IMR-90 (cell line): ENCODE measurements around the gene CADM3. TPM values are rescaled to one million over a fixed set of nuclear protein-coding genes. Genes with fewer than 3 reads are reported as not detected.

Experiments used
- ATAC-seq: fragments of 200-7000 bp; cut with Tn5 transposase; 2 replicates; pipeline ENCODE4 v1.9.1; 2020; ENCODE audit warnings: low read depth, mild to moderate bottlenecking, moderate library complexity
- BruUV-seq: library from RNA; stranded (reverse); fragments of 400-500 nt; replicated peaks from 2 replicates; lab custom pipeline; 2021; lab: Mats Ljungman, UMichigan
- CTCF ChIA-PET: fragments of 300-600 bp; formaldehyde crosslinking; extraction: SDS; loops from one replicate; lab custom pipeline; 2021; ENCODE audit warnings: antibody characterized with exemption; lab: Yijun Ruan, JAX
- POLR2A ChIA-PET: fragments of 300-600 bp; sonication (Branson Sonifier 250); formaldehyde crosslinking; loops from one replicate; lab custom pipeline; 2022; ENCODE audit warnings: antibody characterized with exemption; ENCODE audit not compliant: unreplicated experiment; lab: Charles Lee
- DNase-seq: peaks from one replicate; pipeline ENCODE4 v3.0.0; 2013
- H2AFZ ChIP-seq: replicated peaks from 2 replicates; pipeline ENCODE3; 2013; ENCODE audit warnings: low read length, mild to moderate bottlenecking; ENCODE audit not compliant: poor library complexity
- H2AK5ac ChIP-seq: 2 replicates; pipeline ENCODE4 v1.6.1; 2013; ENCODE audit warnings: low read depth, low read length, inconsistent platforms
- H2AK9ac ChIP-seq: replicated peaks from 2 replicates; pipeline ENCODE3; 2013; ENCODE audit warnings: mild to moderate bottlenecking, low read depth, low read length, moderate library complexity; ENCODE audit not compliant: poor library complexity
- H2BK120ac ChIP-seq: 2 replicates; pipeline ENCODE4 v1.6.1; 2013; ENCODE audit warnings: low read depth, low read length, inconsistent platforms
- H2BK15ac ChIP-seq: 3 replicates; pipeline ENCODE4 v1.6.1; 2013; ENCODE audit warnings: low read depth, low read length, inconsistent platforms
- H2BK20ac ChIP-seq: 2 replicates; pipeline ENCODE4 v1.6.1; 2013; ENCODE audit warnings: low read depth, mild to moderate bottlenecking, inconsistent platforms, low read length, moderate library complexity
- H2BK5ac ChIP-seq: 2 replicates; pipeline ENCODE4 v1.6.1; 2013; ENCODE audit warnings: mild to moderate bottlenecking, low read depth, low read length, inconsistent platforms; ENCODE audit not compliant: poor library complexity, severe bottlenecking
- H3K14ac ChIP-seq: replicated peaks from 2 replicates; pipeline ENCODE4 v1.6.1; 2013; ENCODE audit warnings: low read depth, low read length, inconsistent platforms
- H3K18ac ChIP-seq: 2 replicates; pipeline ENCODE4 v1.6.1; 2013; ENCODE audit warnings: low read depth, low read length, control low read depth
- H3K23ac ChIP-seq: 2 replicates; pipeline ENCODE4 v1.6.1; 2013; ENCODE audit warnings: low read depth, low read length, inconsistent platforms
- H3K27ac ChIP-seq: 2 replicates; pipeline ENCODE4 v1.5.1; 2013; ENCODE audit warnings: mild to moderate bottlenecking, control low read depth, low read length; ENCODE audit not compliant: insufficient read depth
- H3K27me3 ChIP-seq: 2 replicates; pipeline ENCODE4 v1.6.1; 2013; ENCODE audit warnings: low read length; ENCODE audit not compliant: control insufficient read depth, insufficient read depth
- H3K36me3 ChIP-seq: 2 replicates; pipeline ENCODE4 v1.6.1; 2013; ENCODE audit warnings: low read length, mixed read lengths; ENCODE audit not compliant: control insufficient read depth, insufficient read depth
- H3K4ac ChIP-seq: 2 replicates; pipeline ENCODE4 v1.6.1; 2013; ENCODE audit warnings: low read depth, low read length, inconsistent platforms
- H3K4me1 ChIP-seq: 2 replicates; pipeline ENCODE4 v1.6.1; 2013; ENCODE audit warnings: low read length, mixed read lengths; ENCODE audit not compliant: control insufficient read depth, insufficient read depth
- H3K4me2 ChIP-seq: 2 replicates; pipeline ENCODE4 v1.6.1; 2013; ENCODE audit warnings: low read depth, mild to moderate bottlenecking, control low read depth, low read length, moderate library complexity
- H3K4me3 ChIP-seq: 2 replicates; pipeline ENCODE4 v1.5.1; 2013; ENCODE audit warnings: low read depth, mild to moderate bottlenecking, control low read depth, low read length, moderate library complexity; ENCODE audit not compliant: insufficient read depth
- H3K56ac ChIP-seq: 2 replicates; pipeline ENCODE4 v1.6.1; 2013; ENCODE audit warnings: low read length, inconsistent platforms; ENCODE audit not compliant: insufficient read depth; ENCODE audit errors: extremely low read depth
- H3K79me1 ChIP-seq, 2 experiments: 2 replicates each; pipeline ENCODE4 v1.6.1; 2013; ENCODE audit warnings: low read length in 2 of 2, inconsistent platforms in 1 of 2, low read depth in 1 of 2
- H3K9ac ChIP-seq: 2 replicates; pipeline ENCODE4 v1.6.1; 2013; ENCODE audit warnings: low read depth, low read length, control low read depth
- H3K9me1 ChIP-seq: 2 replicates; pipeline ENCODE4 v1.6.1; 2013; ENCODE audit warnings: low read length, inconsistent platforms; ENCODE audit not compliant: insufficient read depth
- H3K9me3 ChIP-seq: 2 replicates; pipeline ENCODE4 v1.6.1; 2013; ENCODE audit warnings: low read length; ENCODE audit not compliant: control insufficient read depth, insufficient read depth
- H4K20me1 ChIP-seq: 2 replicates; pipeline ENCODE4 v1.6.1; 2013; ENCODE audit warnings: low read length, inconsistent platforms; ENCODE audit not compliant: insufficient read depth
- H4K5ac ChIP-seq: 2 replicates; pipeline ENCODE4 v1.6.1; 2013; ENCODE audit warnings: mild to moderate bottlenecking, low read depth, low read length, control low read depth
- H4K8ac ChIP-seq, 2 experiments: 2 replicates each; pipeline ENCODE4 v1.6.1; 2013; ENCODE audit warnings: low read depth in 2 of 2, low read length in 2 of 2, control low read depth in 1 of 2, inconsistent platforms in 1 of 2
- H4K91ac ChIP-seq: 2 replicates; pipeline ENCODE4 v1.6.1; 2013; ENCODE audit warnings: low read depth, low read length, inconsistent platforms; ENCODE audit not compliant: insufficient read depth
- CHD1 ChIP-seq: IDR thresholded peaks from 2 replicates; pipeline ENCODE4 v1.6.1; 2012; ENCODE audit warnings: low read depth, low read length, improper control_type of control experiment
- FOS ChIP-seq: fragments of 150-350 bp; IDR thresholded peaks from 2 replicates; pipeline ENCODE4 v1.6.1; 2016; ENCODE audit warnings: low read depth, low read length
- MAFK ChIP-seq: IDR thresholded peaks from 2 replicates; pipeline ENCODE4 v1.6.1; 2012; ENCODE audit warnings: low read depth, low read length, improper control_type of control experiment
- MAZ ChIP-seq: IDR thresholded peaks from 2 replicates; pipeline ENCODE4 v1.6.1; 2012; ENCODE audit warnings: low read depth, mild to moderate bottlenecking, low read length, improper control_type of control experiment, moderate library complexity, borderline replicate concordance
- MXI1 ChIP-seq: IDR thresholded peaks from 2 replicates; pipeline ENCODE4 v1.6.1; 2012; ENCODE audit warnings: low read depth, mild to moderate bottlenecking, low read length, moderate library complexity, borderline replicate concordance
- POLR2A ChIP-seq: IDR thresholded peaks from 2 replicates; pipeline ENCODE4 v1.6.1; 2012; ENCODE audit warnings: mild to moderate bottlenecking, low read depth, low read length
- RAD21 ChIP-seq: IDR thresholded peaks from 2 replicates; pipeline ENCODE4 v1.6.1; 2012; ENCODE audit warnings: low read length, improper control_type of control experiment
- RFX5 ChIP-seq: IDR thresholded peaks from 2 replicates; pipeline ENCODE4 v1.8.0; 2012; ENCODE audit warnings: low read depth, mild to moderate bottlenecking, low read length, moderate library complexity
- WGBS, 2 experiments: methylation state at CpG; one replicate each; pipeline versions ENCODE4 v1.1.5 to v1.1.7; 2013; ENCODE audit warnings: missing lambda C conversion rate in 2 of 2; ENCODE audit not compliant: insufficient read length in 1 of 2; ENCODE audit errors: extremely low coverage in 2 of 2; 5-methylcytosine and 5-hydroxymethylcytosine counted together
- dilution Hi-C: fragments of 300-500 bp; cut with HindIII; formaldehyde crosslinking; loops from one replicate; pipeline ENCODE4 v1.14.3; 2018; ENCODE audit warnings: low sequenced_read_pairs; ENCODE audit not compliant: unreplicated experiment
- in situ Hi-C: fragments of 300-500 bp; cut with MboI; formaldehyde crosslinking; loops from 3 replicates; pipeline ENCODE4 v1.14.3; 2019; ENCODE audit warnings: low sequenced_read_pairs, inconsistent platforms, mixed read lengths
- intact Hi-C: fragments of 100-400 bp; cut with micrococcal nuclease; formaldehyde crosslinking; loops from 2 replicates; pipeline ENCODE4 v1.10.0; 2022
- polyA plus RNA-seq, 3 experiments: library from polyadenylated mRNA; depleted of rRNA; stranded (reverse); fragments of >200 nt; gene quantifications; 2 replicates each; pipeline ENCODE4 v1.2.3, GENCODE V29; 2012; ENCODE audit warnings: low replicate concordance in 1 of 3
- total RNA-seq: library from RNA; depleted of rRNA; stranded (reverse); fragments of >200 nt; gene quantifications from 2 replicates; pipeline ENCODE4 v1.2.3, GENCODE V29; 2012
- TF ChIP-seq, protein P1 (sequence below): fragments of 150-350 bp; IDR thresholded peaks from 2 replicates; pipeline ENCODE4 v1.6.1; 2017; ENCODE audit warnings: mild to moderate bottlenecking, antibody characterized with exemption, low read length, low read depth
- TF ChIP-seq, protein P2 (sequence below): conservative IDR thresholded peaks from 2 replicates; pipeline ENCODE4 v1.5.1; 2012; ENCODE audit warnings: mild to moderate bottlenecking, low read depth, low read length, improper control_type of control experiment
- TF ChIP-seq, protein P3 (sequence below): fragments of 150-350 bp; IDR thresholded peaks from 2 replicates; pipeline ENCODE4 v1.6.1; 2016; ENCODE audit warnings: low read depth, mild to moderate bottlenecking, low read length, moderate library complexity, borderline replicate concordance

The CADM3 gene
- total and polyA plus RNA-seq, 2 of the 4 experiments (the other 2 are of a cell fraction): not detected

GRCh38 chr1:159180516-159180915 is 9.1 kb downstream of the CADM3 start:
- TF ChIP-seq POLR2A: no peak
- TF ChIP-seq, protein P1, sequence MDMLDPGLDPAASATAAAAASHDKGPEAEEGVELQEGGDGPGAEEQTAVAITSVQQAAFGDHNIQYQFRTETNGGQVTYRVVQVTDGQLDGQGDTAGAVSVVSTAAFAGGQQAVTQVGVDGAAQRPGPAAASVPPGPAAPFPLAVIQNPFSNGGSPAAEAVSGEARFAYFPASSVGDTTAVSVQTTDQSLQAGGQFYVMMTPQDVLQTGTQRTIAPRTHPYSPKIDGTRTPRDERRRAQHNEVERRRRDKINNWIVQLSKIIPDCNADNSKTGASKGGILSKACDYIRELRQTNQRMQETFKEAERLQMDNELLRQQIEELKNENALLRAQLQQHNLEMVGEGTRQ: no peak
- TF ChIP-seq RAD21: no peak
- TF ChIP-seq FOS: no peak
- TF ChIP-seq MAZ: no peak
- TF ChIP-seq MXI1: no peak
- TF ChIP-seq MAFK: no peak
- TF ChIP-seq, protein P2, sequence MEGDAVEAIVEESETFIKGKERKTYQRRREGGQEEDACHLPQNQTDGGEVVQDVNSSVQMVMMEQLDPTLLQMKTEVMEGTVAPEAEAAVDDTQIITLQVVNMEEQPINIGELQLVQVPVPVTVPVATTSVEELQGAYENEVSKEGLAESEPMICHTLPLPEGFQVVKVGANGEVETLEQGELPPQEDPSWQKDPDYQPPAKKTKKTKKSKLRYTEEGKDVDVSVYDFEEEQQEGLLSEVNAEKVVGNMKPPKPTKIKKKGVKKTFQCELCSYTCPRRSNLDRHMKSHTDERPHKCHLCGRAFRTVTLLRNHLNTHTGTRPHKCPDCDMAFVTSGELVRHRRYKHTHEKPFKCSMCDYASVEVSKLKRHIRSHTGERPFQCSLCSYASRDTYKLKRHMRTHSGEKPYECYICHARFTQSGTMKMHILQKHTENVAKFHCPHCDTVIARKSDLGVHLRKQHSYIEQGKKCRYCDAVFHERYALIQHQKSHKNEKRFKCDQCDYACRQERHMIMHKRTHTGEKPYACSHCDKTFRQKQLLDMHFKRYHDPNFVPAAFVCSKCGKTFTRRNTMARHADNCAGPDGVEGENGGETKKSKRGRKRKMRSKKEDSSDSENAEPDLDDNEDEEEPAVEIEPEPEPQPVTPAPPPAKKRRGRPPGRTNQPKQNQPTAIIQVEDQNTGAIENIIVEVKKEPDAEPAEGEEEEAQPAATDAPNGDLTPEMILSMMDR: no peak
- TF ChIP-seq, protein P3, sequence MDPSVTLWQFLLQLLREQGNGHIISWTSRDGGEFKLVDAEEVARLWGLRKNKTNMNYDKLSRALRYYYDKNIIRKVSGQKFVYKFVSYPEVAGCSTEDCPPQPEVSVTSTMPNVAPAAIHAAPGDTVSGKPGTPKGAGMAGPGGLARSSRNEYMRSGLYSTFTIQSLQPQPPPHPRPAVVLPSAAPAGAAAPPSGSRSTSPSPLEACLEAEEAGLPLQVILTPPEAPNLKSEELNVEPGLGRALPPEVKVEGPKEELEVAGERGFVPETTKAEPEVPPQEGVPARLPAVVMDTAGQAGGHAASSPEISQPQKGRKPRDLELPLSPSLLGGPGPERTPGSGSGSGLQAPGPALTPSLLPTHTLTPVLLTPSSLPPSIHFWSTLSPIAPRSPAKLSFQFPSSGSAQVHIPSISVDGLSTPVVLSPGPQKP: no peak
- no peak for TF ChIP-seq RFX5
- TF ChIP-seq CHD1: no peak
- H3K14ac ChIP-seq: no peak overlapping the region

More at GRCh38 chr1:159180516-159180915, 9.1 kb downstream of the CADM3 start:
- no peaks in the 10 kb centered on the region for H3K27me3 ChIP-seq
- H3K23ac ChIP-seq: no peak overlapping the region
- no peaks in the 10 kb centered on the region for H4K20me1 ChIP-seq
- intact Hi-C loops (no loop called here), in situ Hi-C loops (no loop called here), dilution Hi-C loops (no loop called here)
- ATAC-seq: no peak
- DNase-seq: no peak
- no peak overlapping the region for H4K5ac ChIP-seq
- H3K18ac ChIP-seq: no peak overlapping the region
- H3K27ac ChIP-seq: no peak overlapping the region
- H2AK9ac ChIP-seq: no peak overlapping the region
- no peak overlapping the region for H3K4me2 ChIP-seq
- no peak overlapping the region for H3K9ac ChIP-seq
- H2AK5ac ChIP-seq: no peak overlapping the region
- POLR2A ChIA-PET: no interaction called here
- no peaks in the 10 kb centered on the region for H3K79me1 ChIP-seq
- H3K4me3 ChIP-seq: no peak overlapping the region
- no peak overlapping the region for H4K91ac ChIP-seq
- no peak overlapping the region for H3K4ac ChIP-seq
- no CpG with 5 or more reads among the region's 2 CpGs for WGBS, 2 experiments
- no peak overlapping the region for H2BK120ac ChIP-seq
- no TSS peak for BruUV-seq
- H2AFZ ChIP-seq: no peak overlapping the region
- no peak overlapping the region for H2BK15ac ChIP-seq
- no peaks in the 10 kb centered on the region for H3K9me3 ChIP-seq
- H3K4me1 ChIP-seq: no peaks in the 10 kb centered on the region
- H2BK20ac ChIP-seq: no peak overlapping the region
- H2BK5ac ChIP-seq: no peak overlapping the region
- no peaks in the 10 kb centered on the region for H3K36me3 ChIP-seq
- CTCF ChIA-PET: no interaction called here
- H4K8ac ChIP-seq: no peak overlapping the region
- no peak overlapping the region for H3K56ac ChIP-seq
- H3K9me1 ChIP-seq: no peaks in the 10 kb centered on the region
